Measurements from ENCODE around the gene NAP1L5.

DNA sequence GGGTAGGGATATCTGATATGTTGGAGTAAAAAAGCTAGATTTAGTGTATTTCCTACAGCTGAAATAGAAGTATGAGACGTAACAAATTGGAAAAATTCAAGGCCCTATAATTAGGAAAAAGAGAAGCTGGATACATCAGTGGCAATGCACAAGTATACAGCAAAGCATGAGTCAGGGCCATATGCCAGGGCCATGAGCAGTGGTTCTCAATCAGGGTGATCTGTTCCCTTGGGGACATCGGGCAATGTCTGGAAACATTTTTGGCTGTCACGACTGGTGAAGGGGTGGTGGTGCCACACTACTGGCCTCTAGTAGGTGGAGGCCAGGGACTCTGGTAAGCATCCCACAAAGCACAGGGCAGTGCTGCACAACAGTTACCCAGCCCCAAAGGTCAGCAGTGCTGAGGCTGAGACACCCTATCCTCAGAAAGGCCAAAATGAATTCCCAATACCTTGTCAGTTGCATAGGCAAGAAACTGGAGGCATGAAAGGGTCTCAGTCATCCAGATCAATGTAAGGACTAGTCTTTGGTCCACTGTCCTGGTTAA lies 36.8 kb upstream of the NAP1L5 start:
- TF ChIP-seq, protein P1, sequence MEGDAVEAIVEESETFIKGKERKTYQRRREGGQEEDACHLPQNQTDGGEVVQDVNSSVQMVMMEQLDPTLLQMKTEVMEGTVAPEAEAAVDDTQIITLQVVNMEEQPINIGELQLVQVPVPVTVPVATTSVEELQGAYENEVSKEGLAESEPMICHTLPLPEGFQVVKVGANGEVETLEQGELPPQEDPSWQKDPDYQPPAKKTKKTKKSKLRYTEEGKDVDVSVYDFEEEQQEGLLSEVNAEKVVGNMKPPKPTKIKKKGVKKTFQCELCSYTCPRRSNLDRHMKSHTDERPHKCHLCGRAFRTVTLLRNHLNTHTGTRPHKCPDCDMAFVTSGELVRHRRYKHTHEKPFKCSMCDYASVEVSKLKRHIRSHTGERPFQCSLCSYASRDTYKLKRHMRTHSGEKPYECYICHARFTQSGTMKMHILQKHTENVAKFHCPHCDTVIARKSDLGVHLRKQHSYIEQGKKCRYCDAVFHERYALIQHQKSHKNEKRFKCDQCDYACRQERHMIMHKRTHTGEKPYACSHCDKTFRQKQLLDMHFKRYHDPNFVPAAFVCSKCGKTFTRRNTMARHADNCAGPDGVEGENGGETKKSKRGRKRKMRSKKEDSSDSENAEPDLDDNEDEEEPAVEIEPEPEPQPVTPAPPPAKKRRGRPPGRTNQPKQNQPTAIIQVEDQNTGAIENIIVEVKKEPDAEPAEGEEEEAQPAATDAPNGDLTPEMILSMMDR (IDR thresholded peaks at IDR 0.05): no peak
- TF ChIP-seq POLR2A (IDR thresholded peaks at IDR 0.05): no peak
